Measurements from ENCODE around the gene UBL4A.

- TF ChIP-seq CTCF (IDR thresholded peaks at IDR 0.05) (peak in 2 of 3 donors; percentile 21 to 45), POLR2A (IDR thresholded peaks at IDR 0.05) (no peak), POLR2AphosphoS5 (IDR thresholded peaks at IDR 0.05) (peak in 2 of 3 donors; percentile 20 to 50)
Measured at GRCh38 chrX:154526901-154527675, 40.7 kb upstream of the UBL4A start.

Measured in breast epithelium (tissue), 3 donors.